ENCODE measurements around the gene FNDC3B. TPM values are rescaled to one million over a fixed set of nuclear protein-coding genes. Genes with fewer than 3 reads are reported as not detected.
A peak's percentile ranks its signal among the peaks of the same experiment; 100 is the strongest.

The FNDC3B gene
- total RNA-seq, 1 experiment from 2014 or later: 173 TPM

DNA sequence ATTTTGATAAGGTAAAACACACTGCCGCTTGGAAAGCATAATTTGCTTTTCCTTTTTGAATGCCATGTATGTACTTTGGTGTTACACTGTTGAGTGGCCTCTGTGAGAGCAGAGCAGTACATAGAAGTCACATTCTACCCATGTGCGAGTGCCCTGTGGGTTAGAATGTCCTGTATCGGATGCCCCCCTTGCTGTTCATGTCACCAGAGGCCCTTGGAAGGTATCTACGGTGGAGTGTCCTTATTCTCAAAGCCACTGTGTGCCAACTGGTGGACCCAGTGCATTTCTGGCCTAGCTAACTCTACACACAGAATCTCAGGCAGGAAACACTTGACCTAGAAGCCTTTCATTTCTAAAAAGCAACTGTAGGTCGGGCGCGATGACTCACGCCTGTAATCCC lies 271.8 kb downstream of the FNDC3B start:
- TSS peak; percentile 19 for BruUV-seq (replicated peaks)

GRCh38 chr3:172312001-172312400 lies 272.6 kb downstream of the FNDC3B start:
- H3K36me3 ChIP-seq (ENCODE audit: control insufficient read depth, insufficient read depth, low read length): peaks cover 55% of the 10 kb centered on the region
- DNase-seq (ENCODE audit: low read depth, low spot score) (no peak), ATAC-seq (no peak)
- TSS peak; percentile 17 for BruUV-seq (replicated peaks)
- H3K27me3 ChIP-seq (ENCODE audit: control insufficient read depth, insufficient read depth, low read length): no peaks in the 10 kb centered on the region
- H3K4me3 ChIP-seq (ENCODE audit: low read depth in 2 of 2, low read length in 2 of 2): no peak overlapping the region
- ChIA-PET CTCF (no interaction called here), POLR2A (no interaction called here)
- TF ChIP-seq SIN3A (IDR thresholded peaks at IDR 0.05; ENCODE audit: borderline replicate concordance, insufficient read depth, low read depth, low read length): no peak
- no peak for TF ChIP-seq REST (IDR thresholded peaks at IDR 0.05; ENCODE audit: insufficient read depth in 1 of 2, low read depth in 2 of 2, low read length in 1 of 2)
- TF ChIP-seq TCF7L2 (IDR thresholded peaks at IDR 0.05; ENCODE audit: low read depth, low read length): no peak
- no peak for TF ChIP-seq POLR2AphosphoS5 (IDR thresholded peaks at IDR 0.05; ENCODE audit: low read depth, low read length)
- TF ChIP-seq, protein P1, sequence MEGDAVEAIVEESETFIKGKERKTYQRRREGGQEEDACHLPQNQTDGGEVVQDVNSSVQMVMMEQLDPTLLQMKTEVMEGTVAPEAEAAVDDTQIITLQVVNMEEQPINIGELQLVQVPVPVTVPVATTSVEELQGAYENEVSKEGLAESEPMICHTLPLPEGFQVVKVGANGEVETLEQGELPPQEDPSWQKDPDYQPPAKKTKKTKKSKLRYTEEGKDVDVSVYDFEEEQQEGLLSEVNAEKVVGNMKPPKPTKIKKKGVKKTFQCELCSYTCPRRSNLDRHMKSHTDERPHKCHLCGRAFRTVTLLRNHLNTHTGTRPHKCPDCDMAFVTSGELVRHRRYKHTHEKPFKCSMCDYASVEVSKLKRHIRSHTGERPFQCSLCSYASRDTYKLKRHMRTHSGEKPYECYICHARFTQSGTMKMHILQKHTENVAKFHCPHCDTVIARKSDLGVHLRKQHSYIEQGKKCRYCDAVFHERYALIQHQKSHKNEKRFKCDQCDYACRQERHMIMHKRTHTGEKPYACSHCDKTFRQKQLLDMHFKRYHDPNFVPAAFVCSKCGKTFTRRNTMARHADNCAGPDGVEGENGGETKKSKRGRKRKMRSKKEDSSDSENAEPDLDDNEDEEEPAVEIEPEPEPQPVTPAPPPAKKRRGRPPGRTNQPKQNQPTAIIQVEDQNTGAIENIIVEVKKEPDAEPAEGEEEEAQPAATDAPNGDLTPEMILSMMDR (IDR thresholded peaks at IDR 0.05): no peak
- H3K27ac ChIP-seq (ENCODE audit: low read length): no peak overlapping the region
- intact Hi-C loops (cut with micrococcal nuclease; ENCODE audit: unreplicated experiment) (no loop called here), in situ Hi-C loops (cut with HindIII; ENCODE audit: low pct_unique_long_range_greater_than_20kb, low sequenced_read_pairs) (no loop called here)
- no peaks in the 10 kb centered on the region for H3K9me3 ChIP-seq (ENCODE audit: control insufficient read depth, insufficient read depth, low read depth, low read length)
- H3K4me1 ChIP-seq (ENCODE audit: control insufficient read depth, insufficient read depth, low read length): no peaks in the 10 kb centered on the region

More for the DNA sequence above, 271.8 kb downstream of the FNDC3B start:
- H3K4me3 ChIP-seq (ENCODE audit: low read depth in 2 of 2, low read length in 2 of 2): no peak overlapping the region
- ChIA-PET POLR2A (no interaction called here), CTCF (no interaction called here)
- peaks cover 57% of the 10 kb centered on the region for H3K36me3 ChIP-seq (ENCODE audit: control insufficient read depth, insufficient read depth, low read length)
- no peaks in the 10 kb centered on the region for H3K27me3 ChIP-seq (ENCODE audit: control insufficient read depth, insufficient read depth, low read length)
- no peak overlapping the region for H3K27ac ChIP-seq (ENCODE audit: low read length)
- in situ Hi-C loops (cut with HindIII; ENCODE audit: low pct_unique_long_range_greater_than_20kb, low sequenced_read_pairs) (no loop called here), intact Hi-C loops (cut with micrococcal nuclease; ENCODE audit: unreplicated experiment) (no loop called here)
- ATAC-seq (no peak), DNase-seq (ENCODE audit: low read depth, low spot score) (no peak)
- TF ChIP-seq POLR2AphosphoS5 (IDR thresholded peaks at IDR 0.05; ENCODE audit: low read depth, low read length): no peak
- no peak for TF ChIP-seq SIN3A (IDR thresholded peaks at IDR 0.05; ENCODE audit: borderline replicate concordance, insufficient read depth, low read depth, low read length)
- TF ChIP-seq REST (IDR thresholded peaks at IDR 0.05; ENCODE audit: insufficient read depth in 1 of 2, low read depth in 2 of 2, low read length in 1 of 2): no peak
- no peak for TF ChIP-seq TCF7L2 (IDR thresholded peaks at IDR 0.05; ENCODE audit: low read depth, low read length)
- TF ChIP-seq, protein P1 (IDR thresholded peaks at IDR 0.05): no peak
- H3K4me1 ChIP-seq (ENCODE audit: control insufficient read depth, insufficient read depth, low read length): no peaks in the 10 kb centered on the region
- H3K9me3 ChIP-seq (ENCODE audit: control insufficient read depth, insufficient read depth, low read depth, low read length): no peaks in the 10 kb centered on the region
